CD14-positive monocyte (primary cell): ENCODE data around the gene GPA33. TPM values are rescaled to one million over a fixed set of nuclear protein-coding genes. Genes with fewer than 3 reads are reported as not detected.

ENCODE experiments used
- DNase-seq, 3 donors: peaks; one replicate each; pipeline ENCODE4 v3.0.0-alpha.2; 2011 to 2022
- H2AFZ ChIP-seq: 2 replicates; pipeline ENCODE4 v1.6.0; 2012; ENCODE audit warnings: mild to moderate bottlenecking, low read depth, low read length, inconsistent platforms; ENCODE audit not compliant: insufficient read depth, poor library complexity, severe bottlenecking
- H3K27ac ChIP-seq, 2 donors: 1 replicate in 1 of 2; 2 replicates in 1 of 2; pipeline ENCODE4 v1.5.1; 2012 to 2013; ENCODE audit warnings: low read length in 2 of 2, control low read depth in 1 of 2, inconsistent platforms in 1 of 2, low read depth in 1 of 2, mild to moderate bottlenecking in 1 of 2
- H3K27me3 ChIP-seq, 2 donors: one replicate each; pipeline versions ENCODE4 v1.6.0 to v1.6.1; 2011 to 2013; ENCODE audit warnings: low read length in 2 of 2; ENCODE audit not compliant: control insufficient read depth in 2 of 2, insufficient read depth in 2 of 2
- H3K36me3 ChIP-seq, 2 donors: replicated peaks in 1 of 2; 1 replicate in 1 of 2; 2 replicates in 1 of 2; pipeline versions ENCODE4 v1.5.1 to v1.6.1; 2012 to 2013; ENCODE audit warnings: low read length in 2 of 2, control low read depth in 1 of 2, inconsistent platforms in 1 of 2, mild to moderate bottlenecking in 1 of 2; ENCODE audit not compliant: insufficient read depth in 2 of 2, control insufficient read depth in 1 of 2
- H3K4me1 ChIP-seq, 2 donors: 1 replicate in 1 of 2; 2 replicates in 1 of 2; pipeline versions ENCODE4 v1.5.1 to v1.6.1; 2012 to 2013; ENCODE audit warnings: low read length in 2 of 2, control low read depth in 1 of 2, inconsistent platforms in 1 of 2, mild to moderate bottlenecking in 1 of 2, moderate library complexity in 1 of 2; ENCODE audit not compliant: insufficient read depth in 2 of 2, control insufficient read depth in 1 of 2
- H3K4me2 ChIP-seq: replicated peaks from 2 replicates; pipeline ENCODE3; 2012; ENCODE audit warnings: low read length, moderate library complexity, mild to moderate bottlenecking; ENCODE audit not compliant: poor library complexity, severe bottlenecking; ENCODE audit errors: extremely low read depth
- H3K4me3 ChIP-seq, 3 experiments: fragments of 200-600 bp in 1 of 3; sonication (generic) in 1 of 3; replicated peaks in 1 of 3; 1 replicate in 2 of 3; 2 replicates in 1 of 3; pipeline ENCODE4 v1.5.1; 2011 to 2013; ENCODE audit warnings: low read length in 3 of 3, mild to moderate bottlenecking in 3 of 3, control low read depth in 2 of 3, low read depth in 2 of 3, inconsistent platforms in 1 of 3, moderate library complexity in 1 of 3
- H3K79me2 ChIP-seq: 2 replicates; pipeline ENCODE4 v1.6.0; 2012; ENCODE audit warnings: mild to moderate bottlenecking, control low read depth, inconsistent platforms, low read length, moderate library complexity; ENCODE audit not compliant: insufficient read depth
- H3K9ac ChIP-seq: 2 replicates; pipeline ENCODE4 v1.6.0; 2017; ENCODE audit warnings: low read length, mild to moderate bottlenecking; ENCODE audit not compliant: insufficient read depth, poor library complexity, severe bottlenecking
- H3K9me3 ChIP-seq, 2 donors: replicated peaks in 1 of 2; 1 replicate in 1 of 2; 2 replicates in 1 of 2; pipeline versions ENCODE4 v1.5.1 to v1.6.1; 2012 to 2013; ENCODE audit warnings: low read length in 2 of 2, control low read depth in 1 of 2; ENCODE audit not compliant: control insufficient read depth in 1 of 2, insufficient read depth in 1 of 2
- H4K20me1 ChIP-seq: 2 replicates; pipeline ENCODE4 v1.6.0; 2012; ENCODE audit warnings: mild to moderate bottlenecking, low read length, control low read depth, moderate library complexity; ENCODE audit not compliant: insufficient read depth
- H3K27ac Mint-ChIP-seq, 7 donors: one replicate each; pipeline ENCODE4 v1.8.0; 2020; ENCODE audit warnings: mild to moderate bottlenecking in 7 of 7, mixed read lengths in 7 of 7, moderate library complexity in 6 of 7, inconsistent platforms in 2 of 7
- H3K27me3 Mint-ChIP-seq, 3 donors: one replicate each; pipeline ENCODE4 v1.8.0; 2021 to 2022; ENCODE audit warnings: low read depth in 3 of 3, mild to moderate bottlenecking in 3 of 3, mixed read lengths in 3 of 3, moderate library complexity in 3 of 3, inconsistent platforms in 1 of 3
- H3K36me3 Mint-ChIP-seq, 2 donors: one replicate each; pipeline ENCODE4 v1.8.0; 2020; ENCODE audit warnings: mixed read lengths in 2 of 2, inconsistent platforms in 1 of 2, mild to moderate bottlenecking in 1 of 2
- H3K4me1 Mint-ChIP-seq: one replicate; pipeline ENCODE4 v1.8.0; 2020; ENCODE audit warnings: mild to moderate bottlenecking, mixed read lengths
- H3K4me3 Mint-ChIP-seq, 2 donors: one replicate each; pipeline ENCODE4 v1.8.0; 2020; ENCODE audit warnings: mild to moderate bottlenecking in 2 of 2, mixed read lengths in 2 of 2, moderate library complexity in 1 of 2
- H3K9me3 Mint-ChIP-seq, 7 donors: one replicate each; pipeline ENCODE4 v1.8.0; 2020 to 2022; ENCODE audit warnings: mixed read lengths in 7 of 7, mild to moderate bottlenecking in 6 of 7, moderate library complexity in 6 of 7, inconsistent platforms in 2 of 7
- WGBS: methylation state at CpG from one replicate; pipeline ENCODE4 v1.1.5; 2013; ENCODE audit warnings: missing lambda C conversion rate; ENCODE audit not compliant: insufficient coverage; 5-methylcytosine and 5-hydroxymethylcytosine counted together
- intact Hi-C, 2 donors: fragments of 100-400 bp; cut with micrococcal nuclease; formaldehyde crosslinking; loops; one replicate each; pipeline versions ENCODE4 v1.15.0 to v1.15.1; 2023
- polyA plus RNA-seq, 3 donors: library from polyadenylated mRNA; depleted of rRNA in 1 of 3; unstranded in 2 of 3; stranded (reverse) in 1 of 3; fragments of 300-500 nt in 2 of 3; fragments of >200 nt in 1 of 3; fragmentation: Illumina TruSeq in 2 of 3; gene quantifications; 1 replicate in 2 of 3; 2 replicates in 1 of 3; pipeline ENCODE4 v1.2.3, GENCODE V29; 2012 to 2021
- TF ChIP-seq, protein P1 (sequence below): fragments of 200-600 bp; IDR thresholded peaks from one replicate; pipeline ENCODE4 v1.8.0; 2022; ENCODE audit warnings: antibody characterized with exemption, mild to moderate bottlenecking

GPA33 gene
- polyA plus RNA-seq, 3 donors = 0.84 to 1.8 (median 1.8) TPM

DNA sequence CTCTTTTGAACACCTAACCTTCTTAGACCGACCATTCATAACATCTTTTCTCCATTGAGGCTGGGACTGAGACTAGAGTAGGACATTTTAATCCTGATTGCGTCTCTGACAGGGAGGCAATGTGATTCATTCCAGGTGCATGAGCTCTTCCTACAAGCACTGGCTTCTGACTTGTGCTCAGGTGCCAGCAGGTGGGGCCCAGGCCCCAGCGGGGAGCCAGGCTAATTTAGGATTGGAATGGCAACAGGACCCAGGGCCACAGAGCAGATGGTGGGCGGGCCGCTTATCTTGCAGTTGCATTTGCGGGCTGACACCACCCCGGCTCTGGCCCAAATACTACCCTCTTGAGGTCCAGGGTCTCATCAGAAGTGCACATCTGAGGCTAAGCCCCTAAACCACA, 4.1 kb downstream of the GPA33 start:
- no peaks in the 10 kb centered on the region for H3K9me3 ChIP-seq
- H3K27ac ChIP-seq = no peak overlapping the region
- no peak overlapping the region for H3K4me3 ChIP-seq
- DNase-seq = no peak
- no peaks in the 10 kb centered on the region for H3K79me2 ChIP-seq
- H3K27me3 ChIP-seq = no peaks in the 10 kb centered on the region
- TF ChIP-seq, protein P1, sequence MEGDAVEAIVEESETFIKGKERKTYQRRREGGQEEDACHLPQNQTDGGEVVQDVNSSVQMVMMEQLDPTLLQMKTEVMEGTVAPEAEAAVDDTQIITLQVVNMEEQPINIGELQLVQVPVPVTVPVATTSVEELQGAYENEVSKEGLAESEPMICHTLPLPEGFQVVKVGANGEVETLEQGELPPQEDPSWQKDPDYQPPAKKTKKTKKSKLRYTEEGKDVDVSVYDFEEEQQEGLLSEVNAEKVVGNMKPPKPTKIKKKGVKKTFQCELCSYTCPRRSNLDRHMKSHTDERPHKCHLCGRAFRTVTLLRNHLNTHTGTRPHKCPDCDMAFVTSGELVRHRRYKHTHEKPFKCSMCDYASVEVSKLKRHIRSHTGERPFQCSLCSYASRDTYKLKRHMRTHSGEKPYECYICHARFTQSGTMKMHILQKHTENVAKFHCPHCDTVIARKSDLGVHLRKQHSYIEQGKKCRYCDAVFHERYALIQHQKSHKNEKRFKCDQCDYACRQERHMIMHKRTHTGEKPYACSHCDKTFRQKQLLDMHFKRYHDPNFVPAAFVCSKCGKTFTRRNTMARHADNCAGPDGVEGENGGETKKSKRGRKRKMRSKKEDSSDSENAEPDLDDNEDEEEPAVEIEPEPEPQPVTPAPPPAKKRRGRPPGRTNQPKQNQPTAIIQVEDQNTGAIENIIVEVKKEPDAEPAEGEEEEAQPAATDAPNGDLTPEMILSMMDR = no peak
- intact Hi-C loops = no loop called here
- Mint-ChIP-seq H3K4me1 (peaks cover 19% of the 10 kb centered on the region), H3K4me3 (no peak overlapping the region), H3K9me3 (peaks cover 0 to 3% (median 0%) of the 10 kb centered on the region in 7 donors), H3K27me3 (peaks cover 0 to 4% (median 3%) of the 10 kb centered on the region in 3 donors), H3K27ac (no peak overlapping the region), H3K36me3 (no peaks in the 10 kb centered on the region)
- H3K9ac ChIP-seq = no peak overlapping the region
- WGBS = 100% methylated on average over 6 of the region's 7 CpGs
- no peaks in the 10 kb centered on the region for H4K20me1 ChIP-seq
- no peak overlapping the region for H2AFZ ChIP-seq
- no peak overlapping the region for H3K4me2 ChIP-seq
- H3K36me3 ChIP-seq = no peaks in the 10 kb centered on the region
- peaks cover 24 to 30% of the 10 kb centered on the region in 2 donors for H3K4me1 ChIP-seq

DNA sequence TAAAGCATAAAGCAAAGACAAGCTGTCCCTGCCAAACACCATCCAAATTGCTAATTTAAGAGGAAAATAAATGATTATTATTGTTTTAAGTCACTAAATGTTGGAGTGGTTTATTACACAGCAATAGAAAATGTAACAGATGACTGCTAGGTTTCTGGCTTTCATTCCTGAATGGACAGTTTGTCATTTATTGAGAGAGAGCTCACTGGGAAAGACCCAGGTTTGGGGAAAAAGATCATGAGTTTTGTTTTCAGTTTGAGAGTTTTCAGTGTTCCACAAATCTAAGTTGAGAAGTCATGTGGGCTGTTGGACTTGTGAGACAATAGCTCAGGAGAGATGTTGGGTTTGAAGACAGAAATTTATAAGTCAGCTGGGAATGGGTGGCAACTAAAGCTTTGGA, 5.4 kb downstream of the GPA33 start:
- Histone ChIP-seq H3K4me3 (no peak overlapping the region), H3K79me2 (no peaks in the 10 kb centered on the region), H3K27ac (no peak overlapping the region), H3K4me1 (peaks cover 11 to 17% of the 10 kb centered on the region in 2 donors), H3K27me3 (no peaks in the 10 kb centered on the region), H3K4me2 (no peak overlapping the region), H3K36me3 (no peaks in the 10 kb centered on the region), H2AFZ (no peak overlapping the region), H3K9me3 (no peaks in the 10 kb centered on the region), H4K20me1 (no peaks in the 10 kb centered on the region), H3K9ac (no peak overlapping the region)
- peaks cover 0 to 3% (median 0%) of the 10 kb centered on the region in 7 donors for H3K9me3 Mint-ChIP-seq
- peaks cover 0 to 7% (median 4%) of the 10 kb centered on the region in 3 donors for H3K27me3 Mint-ChIP-seq
- no peak overlapping the region for H3K27ac Mint-ChIP-seq
- H3K4me3 Mint-ChIP-seq = no peak overlapping the region
- H3K36me3 Mint-ChIP-seq = no peaks in the 10 kb centered on the region
- intact Hi-C loops = no loop called here
- H3K4me1 Mint-ChIP-seq = peaks cover 6% of the 10 kb centered on the region
- TF ChIP-seq, protein P1 = no peak
- no peak for DNase-seq
